Natural killer cell (primary cell): ENCODE data around the gene MRPS27. TPM values are rescaled to one million over a fixed set of nuclear protein-coding genes. Genes with fewer than 3 reads are reported as not detected.

Experiments
- ATAC-seq, 3 donors: fragments of 150-1000 bp in 2 of 3; fragments of 200-7000 bp in 1 of 3; cut with Tn5 transposase; 1 replicate in 1 of 3; 2 replicates in 2 of 3; pipeline ENCODE4 v1.10.0; 2021; ENCODE audit warnings: mild to moderate bottlenecking in 2 of 3, moderate library complexity in 2 of 3
- DNase-seq, 2 donors: peaks; one replicate each; pipeline versions ENCODE4 v3.0.0 to v3.0.0-alpha.2; 2013 to 2021; ENCODE audit warnings: mixed read lengths in 1 of 2
- H3K27ac ChIP-seq: one replicate; pipeline ENCODE4 v1.5.1; 2013; ENCODE audit warnings: mild to moderate bottlenecking, low read length
- H3K27me3 ChIP-seq: one replicate; pipeline ENCODE4 v1.6.1; 2013; ENCODE audit warnings: low read length; ENCODE audit not compliant: control insufficient read depth, insufficient read depth
- H3K36me3 ChIP-seq: one replicate; pipeline ENCODE4 v1.6.1; 2013; ENCODE audit warnings: low read length; ENCODE audit not compliant: control insufficient read depth, insufficient read depth
- H3K4me1 ChIP-seq: one replicate; pipeline ENCODE4 v1.6.1; 2013; ENCODE audit warnings: low read length; ENCODE audit not compliant: control insufficient read depth, insufficient read depth
- H3K4me3 ChIP-seq: one replicate; pipeline ENCODE4 v1.5.1; 2013; ENCODE audit warnings: low read length
- H3K9me3 ChIP-seq: one replicate; pipeline ENCODE4 v1.6.1; 2013; ENCODE audit warnings: low read length; ENCODE audit not compliant: control insufficient read depth, insufficient read depth
- H3K27ac Mint-ChIP-seq, 2 donors: one replicate each; pipeline ENCODE4 v1.8.0; 2022; ENCODE audit warnings: mild to moderate bottlenecking in 2 of 2, mixed read lengths in 2 of 2, moderate library complexity in 1 of 2
- H3K27me3 Mint-ChIP-seq, 2 donors: one replicate each; pipeline ENCODE4 v1.8.0; 2022; ENCODE audit warnings: low read depth in 2 of 2, mixed read lengths in 2 of 2
- H3K36me3 Mint-ChIP-seq: one replicate; pipeline ENCODE4 v1.8.0; 2022; ENCODE audit warnings: mixed read lengths
- H3K4me1 Mint-ChIP-seq, 2 donors: one replicate each; pipeline ENCODE4 v1.8.0; 2022; ENCODE audit warnings: mixed read lengths in 2 of 2
- H3K4me3 Mint-ChIP-seq: one replicate; pipeline ENCODE4 v1.8.0; 2022; ENCODE audit warnings: mild to moderate bottlenecking, moderate library complexity, mixed read lengths
- H3K9me3 Mint-ChIP-seq, 2 donors: one replicate each; pipeline ENCODE4 v1.8.0; 2022; ENCODE audit warnings: mixed read lengths in 2 of 2
- WGBS: methylation state at CpG from one replicate; pipeline ENCODE4 v1.1.7; 2013; ENCODE audit warnings: missing lambda C conversion rate; ENCODE audit not compliant: insufficient coverage; 5-methylcytosine and 5-hydroxymethylcytosine counted together
- intact Hi-C: fragments of 100-400 bp; cut with micrococcal nuclease; formaldehyde crosslinking; loops from one replicate; pipeline ENCODE4 v1.14.2; 2022
- total RNA-seq, 4 donors: library from RNA; stranded (reverse); fragments of 120-200 nt in 1 of 4; gene quantifications; one replicate each; pipeline versions ENCODE4 v1.2.3 to v1.2.4, GENCODE V29; 2013 to 2022
- TF ChIP-seq, protein P1 (sequence below): fragments of 200-600 bp; IDR thresholded peaks from one replicate; pipeline ENCODE4 v1.8.0; 2022; ENCODE audit warnings: antibody characterized with exemption

The MRPS27 gene
- total RNA-seq, 3 donors from 2014 or later (not counting 1 experiment from before 2014, with no cell fraction given), result 25.5 to 36.5 (median 36.3) TPM

DNA sequence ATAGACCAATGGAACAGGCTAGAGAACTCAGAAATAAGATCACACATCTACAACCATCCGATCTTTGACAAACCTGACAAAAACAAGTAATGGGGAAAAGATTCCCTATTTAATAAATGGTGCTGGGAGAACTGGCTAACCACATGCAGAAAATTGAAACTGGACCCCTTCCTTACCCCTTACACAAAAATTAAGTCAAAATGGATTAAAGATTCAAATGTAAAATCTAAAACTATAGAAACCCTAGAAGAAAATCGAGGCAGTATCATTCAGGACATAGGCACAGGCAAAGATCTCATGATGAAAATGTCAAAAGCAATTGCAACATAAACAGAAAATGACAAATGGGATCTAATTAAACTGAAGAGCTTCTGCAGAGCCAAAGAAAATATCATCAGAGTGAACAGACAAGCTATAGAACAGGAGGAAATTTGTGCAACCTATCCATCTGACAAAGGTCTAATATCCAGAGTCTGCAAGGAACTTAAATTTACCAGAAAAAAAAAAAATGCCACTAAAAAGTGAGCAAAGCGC is 43.8 kb downstream of the MRPS27 start:
- no peak overlapping the region for H3K4me3 Mint-ChIP-seq
- peaks cover 8 to 11% of the 10 kb centered on the region in 2 donors for H3K4me1 Mint-ChIP-seq
- Histone ChIP-seq H3K27me3 (no peaks in the 10 kb centered on the region), H3K4me3 (no peak overlapping the region), H3K27ac (no peak overlapping the region), H3K9me3 (no peaks in the 10 kb centered on the region), H3K4me1 (no peaks in the 10 kb centered on the region), H3K36me3 (peaks cover 3% of the 10 kb centered on the region)
- TF ChIP-seq, protein P1, sequence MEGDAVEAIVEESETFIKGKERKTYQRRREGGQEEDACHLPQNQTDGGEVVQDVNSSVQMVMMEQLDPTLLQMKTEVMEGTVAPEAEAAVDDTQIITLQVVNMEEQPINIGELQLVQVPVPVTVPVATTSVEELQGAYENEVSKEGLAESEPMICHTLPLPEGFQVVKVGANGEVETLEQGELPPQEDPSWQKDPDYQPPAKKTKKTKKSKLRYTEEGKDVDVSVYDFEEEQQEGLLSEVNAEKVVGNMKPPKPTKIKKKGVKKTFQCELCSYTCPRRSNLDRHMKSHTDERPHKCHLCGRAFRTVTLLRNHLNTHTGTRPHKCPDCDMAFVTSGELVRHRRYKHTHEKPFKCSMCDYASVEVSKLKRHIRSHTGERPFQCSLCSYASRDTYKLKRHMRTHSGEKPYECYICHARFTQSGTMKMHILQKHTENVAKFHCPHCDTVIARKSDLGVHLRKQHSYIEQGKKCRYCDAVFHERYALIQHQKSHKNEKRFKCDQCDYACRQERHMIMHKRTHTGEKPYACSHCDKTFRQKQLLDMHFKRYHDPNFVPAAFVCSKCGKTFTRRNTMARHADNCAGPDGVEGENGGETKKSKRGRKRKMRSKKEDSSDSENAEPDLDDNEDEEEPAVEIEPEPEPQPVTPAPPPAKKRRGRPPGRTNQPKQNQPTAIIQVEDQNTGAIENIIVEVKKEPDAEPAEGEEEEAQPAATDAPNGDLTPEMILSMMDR, result no peak
- intact Hi-C loops, result no loop called here
- DNase-seq, result no peak
- H3K9me3 Mint-ChIP-seq, result no peaks in the 10 kb centered on the region
- no peak overlapping the region for H3K27ac Mint-ChIP-seq
- ATAC-seq, result no peak
- no peaks in the 10 kb centered on the region for H3K27me3 Mint-ChIP-seq
- 95% methylated on average over 2 of the region's 3 CpGs for WGBS
- H3K36me3 Mint-ChIP-seq, result no peaks in the 10 kb centered on the region

DNA sequence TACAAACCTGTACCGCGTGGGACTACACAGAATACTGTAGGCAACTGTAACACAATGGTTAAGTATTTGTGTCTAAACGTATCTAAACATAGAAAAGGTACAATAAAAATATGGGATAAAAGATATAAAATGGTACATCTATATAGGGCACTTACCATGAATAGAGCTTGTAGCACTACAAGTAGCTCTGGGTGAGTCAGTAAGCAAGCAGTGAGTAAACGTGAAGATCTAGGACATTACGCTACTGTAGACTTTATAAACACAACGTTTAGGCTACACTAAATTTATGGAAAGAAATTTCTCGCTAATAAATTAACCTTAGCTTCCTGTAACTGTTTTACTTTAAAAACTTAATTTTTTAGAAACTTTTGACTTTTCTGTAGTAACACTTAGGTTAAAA is 46.5 kb downstream of the MRPS27 start:
- 91% methylated on average over 6 of the region's 7 CpGs for WGBS

DNA sequence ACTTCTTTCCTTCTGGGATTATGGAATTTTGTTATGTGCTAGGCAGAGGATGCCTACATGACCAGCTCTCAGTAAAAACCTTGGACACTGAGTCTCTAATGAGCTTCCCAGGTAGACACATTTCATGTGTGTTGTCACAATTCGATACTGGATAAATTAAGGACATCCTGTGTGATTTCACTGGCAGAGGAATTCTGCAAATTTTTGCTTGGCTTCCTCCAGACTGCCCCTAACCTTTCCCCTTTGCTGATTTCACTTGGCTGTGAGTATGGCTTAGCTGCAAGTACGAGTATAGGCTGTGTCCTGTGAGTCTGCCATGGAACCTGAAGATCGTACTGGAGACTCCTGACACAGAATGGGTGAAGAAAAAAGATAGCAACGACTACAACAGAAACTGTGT is 47.6 kb downstream of the MRPS27 start:
- TF ChIP-seq, protein P1, result no peak

More for the DNA sequence above, 46.5 kb downstream of the MRPS27 start:
- Histone ChIP-seq H3K9me3 (no peaks in the 10 kb centered on the region), H3K27ac (no peak overlapping the region), H3K4me3 (no peak overlapping the region), H3K27me3 (no peaks in the 10 kb centered on the region), H3K36me3 (peaks cover 3% of the 10 kb centered on the region), H3K4me1 (no peaks in the 10 kb centered on the region)
- no peak for DNase-seq
- Mint-ChIP-seq H3K36me3 (no peaks in the 10 kb centered on the region), H3K4me3 (no peak overlapping the region), H3K4me1 (peaks cover 15 to 17% of the 10 kb centered on the region in 2 donors), H3K27ac (no peak overlapping the region), H3K9me3 (no peaks in the 10 kb centered on the region), H3K27me3 (no peaks in the 10 kb centered on the region)
- intact Hi-C loops, result no loop called here
- no peak for ATAC-seq
- TF ChIP-seq, protein P1, result no peak

DNA sequence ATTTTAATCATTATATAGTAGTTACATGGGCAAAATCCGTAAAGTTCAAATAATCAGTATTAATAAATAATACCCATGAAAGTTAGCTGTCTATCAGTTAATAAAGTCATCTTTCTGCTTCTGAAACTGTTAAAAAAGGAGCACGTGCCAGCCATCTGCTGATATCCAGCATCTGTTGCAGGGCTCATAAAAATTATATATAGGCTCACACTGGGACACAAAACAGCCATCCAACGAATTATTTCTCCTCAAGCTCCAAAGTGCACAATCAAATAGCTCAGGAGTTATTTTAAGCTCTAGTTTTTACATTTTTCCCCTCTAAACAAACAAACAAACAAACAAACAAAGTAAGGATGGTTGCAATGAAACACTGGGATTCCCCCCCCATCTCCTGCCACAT is 48.3 kb downstream of the MRPS27 start:
- no peaks in the 10 kb centered on the region for H3K36me3 Mint-ChIP-seq
- DNase-seq (no peak), ATAC-seq (no peak)
- Histone ChIP-seq H3K4me1 (no peaks in the 10 kb centered on the region), H3K36me3 (peaks cover 3% of the 10 kb centered on the region), H3K27ac (no peak overlapping the region), H3K4me3 (no peak overlapping the region), H3K9me3 (no peaks in the 10 kb centered on the region), H3K27me3 (no peaks in the 10 kb centered on the region)
- H3K9me3 Mint-ChIP-seq, result no peaks in the 10 kb centered on the region
- WGBS, result 100% methylated on average over 3 of the region's 3 CpGs
- TF ChIP-seq, protein P1, result no peak
- H3K27ac Mint-ChIP-seq, result no peak overlapping the region
- H3K4me1 Mint-ChIP-seq, result peaks cover 12 to 18% of the 10 kb centered on the region in 2 donors
- H3K27me3 Mint-ChIP-seq, result no peaks in the 10 kb centered on the region
- H3K4me3 Mint-ChIP-seq, result no peak overlapping the region
- intact Hi-C loops, result no loop called here

More for the DNA sequence above, 47.6 kb downstream of the MRPS27 start:
- Histone ChIP-seq H3K4me3 (no peak overlapping the region), H3K4me1 (no peaks in the 10 kb centered on the region), H3K27ac (no peak overlapping the region), H3K9me3 (no peaks in the 10 kb centered on the region), H3K27me3 (no peaks in the 10 kb centered on the region), H3K36me3 (peaks cover 3% of the 10 kb centered on the region)
- Mint-ChIP-seq H3K4me1 (peaks cover 15 to 20% of the 10 kb centered on the region in 2 donors), H3K27ac (no peak overlapping the region), H3K4me3 (no peak overlapping the region), H3K36me3 (no peaks in the 10 kb centered on the region), H3K27me3 (no peaks in the 10 kb centered on the region), H3K9me3 (no peaks in the 10 kb centered on the region)
- ATAC-seq (no peak), DNase-seq (no peak)
- intact Hi-C loops, result no loop called here
- WGBS, result 91% methylated on average over 4 of the region's 4 CpGs
